ENCODE results near the gene C6orf120.

DNA sequence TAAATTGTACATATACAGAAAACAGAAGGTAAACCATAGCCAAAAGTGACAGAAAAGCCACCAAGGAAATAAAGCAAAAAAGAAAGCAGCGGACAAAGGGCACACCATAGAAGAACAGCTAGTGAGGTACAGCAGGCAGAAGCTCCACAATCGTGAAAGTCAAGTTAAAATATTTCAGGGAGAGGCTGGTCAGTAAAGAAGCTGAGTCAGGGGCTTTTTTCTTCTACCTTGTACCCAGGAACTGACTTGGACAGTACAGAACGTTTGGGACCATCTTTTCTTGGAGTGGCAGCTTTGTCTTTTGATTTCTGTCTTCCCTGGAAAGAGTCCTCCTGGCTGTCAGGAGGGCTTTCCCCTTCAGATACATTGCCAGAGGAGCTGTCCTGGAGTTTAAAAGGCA, 8.1 kb downstream of the C6orf120 start:
- TF ChIP-seq, protein P1, sequence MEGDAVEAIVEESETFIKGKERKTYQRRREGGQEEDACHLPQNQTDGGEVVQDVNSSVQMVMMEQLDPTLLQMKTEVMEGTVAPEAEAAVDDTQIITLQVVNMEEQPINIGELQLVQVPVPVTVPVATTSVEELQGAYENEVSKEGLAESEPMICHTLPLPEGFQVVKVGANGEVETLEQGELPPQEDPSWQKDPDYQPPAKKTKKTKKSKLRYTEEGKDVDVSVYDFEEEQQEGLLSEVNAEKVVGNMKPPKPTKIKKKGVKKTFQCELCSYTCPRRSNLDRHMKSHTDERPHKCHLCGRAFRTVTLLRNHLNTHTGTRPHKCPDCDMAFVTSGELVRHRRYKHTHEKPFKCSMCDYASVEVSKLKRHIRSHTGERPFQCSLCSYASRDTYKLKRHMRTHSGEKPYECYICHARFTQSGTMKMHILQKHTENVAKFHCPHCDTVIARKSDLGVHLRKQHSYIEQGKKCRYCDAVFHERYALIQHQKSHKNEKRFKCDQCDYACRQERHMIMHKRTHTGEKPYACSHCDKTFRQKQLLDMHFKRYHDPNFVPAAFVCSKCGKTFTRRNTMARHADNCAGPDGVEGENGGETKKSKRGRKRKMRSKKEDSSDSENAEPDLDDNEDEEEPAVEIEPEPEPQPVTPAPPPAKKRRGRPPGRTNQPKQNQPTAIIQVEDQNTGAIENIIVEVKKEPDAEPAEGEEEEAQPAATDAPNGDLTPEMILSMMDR (IDR thresholded peaks at IDR 0.05 in 2 of 3, conservative IDR thresholded peaks at IDR 0.05 in 1 of 3; ENCODE audit: borderline replicate concordance in 1 of 3, insufficient read depth in 1 of 3, low read depth in 2 of 3, low read length in 2 of 3), result no peak
- TF ChIP-seq EZH2 (IDR thresholded peaks at IDR 0.05) (no peak), YY1 (IDR thresholded peaks at IDR 0.05; ENCODE audit: extremely low read depth, insufficient replicate concordance, low read depth, low read length) (no peak), SP1 (IDR thresholded peaks at IDR 0.05; ENCODE audit: low read depth) (no peak), EZH2phosphoT487 (IDR thresholded peaks at IDR 0.05; ENCODE audit: borderline replicate concordance) (no peak), POLR2A (IDR thresholded peaks at IDR 0.05; ENCODE audit: borderline replicate concordance, extremely low read depth, insufficient read depth, insufficient read length) (no peak), ZNF274 (IDR thresholded peaks at IDR 0.05; ENCODE audit: low read depth, low read length) (no peak), POLR2AphosphoS5 (IDR thresholded peaks at IDR 0.05; ENCODE audit: low read depth, low read length) (no peak)
- TF ChIP-seq, protein P2, sequence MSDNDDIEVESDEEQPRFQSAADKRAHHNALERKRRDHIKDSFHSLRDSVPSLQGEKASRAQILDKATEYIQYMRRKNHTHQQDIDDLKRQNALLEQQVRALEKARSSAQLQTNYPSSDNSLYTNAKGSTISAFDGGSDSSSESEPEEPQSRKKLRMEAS (IDR thresholded peaks at IDR 0.05), result no peak
- TF ChIP-seq, protein P3, sequence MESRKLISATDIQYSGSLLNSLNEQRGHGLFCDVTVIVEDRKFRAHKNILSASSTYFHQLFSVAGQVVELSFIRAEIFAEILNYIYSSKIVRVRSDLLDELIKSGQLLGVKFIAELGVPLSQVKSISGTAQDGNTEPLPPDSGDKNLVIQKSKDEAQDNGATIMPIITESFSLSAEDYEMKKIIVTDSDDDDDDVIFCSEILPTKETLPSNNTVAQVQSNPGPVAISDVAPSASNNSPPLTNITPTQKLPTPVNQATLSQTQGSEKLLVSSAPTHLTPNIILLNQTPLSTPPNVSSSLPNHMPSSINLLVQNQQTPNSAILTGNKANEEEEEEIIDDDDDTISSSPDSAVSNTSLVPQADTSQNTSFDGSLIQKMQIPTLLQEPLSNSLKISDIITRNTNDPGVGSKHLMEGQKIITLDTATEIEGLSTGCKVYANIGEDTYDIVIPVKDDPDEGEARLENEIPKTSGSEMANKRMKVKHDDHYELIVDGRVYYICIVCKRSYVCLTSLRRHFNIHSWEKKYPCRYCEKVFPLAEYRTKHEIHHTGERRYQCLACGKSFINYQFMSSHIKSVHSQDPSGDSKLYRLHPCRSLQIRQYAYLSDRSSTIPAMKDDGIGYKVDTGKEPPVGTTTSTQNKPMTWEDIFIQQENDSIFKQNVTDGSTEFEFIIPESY (IDR thresholded peaks at IDR 0.05; ENCODE audit: extremely low read depth, insufficient replicate concordance, low read length), result no peak
